Tibial nerve (tissue), 4 donors: ENCODE results near the gene CLDN9. TPM values are rescaled to one million over a fixed set of nuclear protein-coding genes. Genes with fewer than 3 reads are reported as not detected.
"Not testable (repeated sequence)": the region's sequence is repeated elsewhere in the genome, so short reads cannot be mapped to it uniquely, and the experiment has no call there.

Experiments
- DNase-seq, 2 donors: peaks; one replicate each; pipeline ENCODE4 v3.0.0-alpha.2; 2019; ENCODE audit warnings: low spot score in 2 of 2
- H3K27ac ChIP-seq, 4 donors: fragments of 200-600 bp; sonication (generic) in 3 of 4; one replicate each; pipeline ENCODE4 v1.5.1; 2017 to 2019; ENCODE audit warnings: mild to moderate bottlenecking in 1 of 4
- H3K27me3 ChIP-seq, 2 donors: fragments of 200-600 bp; sonication (generic) in 1 of 2; one replicate each; pipeline versions ENCODE4 v1.5.1 to v1.6.0; 2017 to 2019
- H3K36me3 ChIP-seq, 3 donors: fragments of 200-600 bp; sonication (generic); one replicate each; pipeline ENCODE4 v1.5.1; 2018 to 2019
- H3K4me1 ChIP-seq, 4 donors: fragments of 200-600 bp; sonication (generic) in 3 of 4; one replicate each; pipeline ENCODE4 v1.5.1; 2017 to 2019
- H3K4me3 ChIP-seq, 4 donors: fragments of 200-600 bp; sonication (generic) in 3 of 4; one replicate each; pipeline ENCODE4 v1.5.1; 2017 to 2019; ENCODE audit warnings: mild to moderate bottlenecking in 1 of 4, moderate library complexity in 1 of 4
- H3K9me3 ChIP-seq, 4 donors: fragments of 200-600 bp; sonication (generic) in 3 of 4; one replicate each; pipeline ENCODE4 v1.5.1; 2017 to 2019
- EP300 ChIP-seq, 2 donors: sonication (generic); formaldehyde crosslinking; IDR thresholded peaks; one replicate each; pipeline ENCODE4 v1.6.1; 2017; ENCODE audit warnings: antibody characterized with exemption in 2 of 2, mild to moderate bottlenecking in 1 of 2
- POLR2A ChIP-seq, 2 donors: fragments of 450-650 bp; IDR thresholded peaks; one replicate each; pipeline ENCODE4 v1.6.1; 2017; ENCODE audit warnings: antibody characterized with exemption in 2 of 2, mild to moderate bottlenecking in 2 of 2, moderate library complexity in 2 of 2
- WGBS, 2 donors: methylation state at CpG; one replicate each; pipeline ENCODE4 v1.1.5; 2018; 5-methylcytosine and 5-hydroxymethylcytosine counted together
- total RNA-seq, 4 donors: library from RNA; depleted of rRNA; stranded (reverse); fragments of >200 nt; gene quantifications; one replicate each; pipeline ENCODE4 v1.1.0, GENCODE V29; 2016
- TF ChIP-seq, protein P1 (sequence below), 5 experiments: fragments of 200-600 bp in 3 of 5; fragments of 450-650 bp in 2 of 5; sonication (generic) in 3 of 5; IDR thresholded peaks; one replicate each; pipeline ENCODE4 v1.5.1; 2016 to 2019; ENCODE audit warnings: antibody characterized with exemption in 5 of 5, mild to moderate bottlenecking in 3 of 5, moderate library complexity in 2 of 5

Gene CLDN9
- total RNA-seq, 4 donors from 2014 or later = 0.30 TPM; not detected in 3

DNA sequence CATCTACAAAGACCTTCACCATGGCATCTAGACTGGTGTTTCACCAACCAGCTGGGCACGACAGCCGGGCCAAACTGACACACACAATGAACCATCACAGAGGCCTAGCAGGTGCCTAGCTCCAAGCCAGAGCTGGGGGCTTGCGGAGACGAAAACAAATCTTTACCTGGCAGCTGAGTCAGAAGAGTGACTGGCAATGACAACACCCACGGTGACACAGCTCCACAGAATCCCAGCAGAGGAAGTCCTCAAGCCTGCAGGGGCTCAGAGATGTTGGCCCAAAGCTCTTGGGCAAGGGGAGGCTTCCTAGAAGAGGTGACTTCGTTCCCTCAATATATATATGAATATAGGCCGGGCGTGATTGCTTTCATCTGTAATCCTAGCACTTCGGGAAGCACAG is 38.8 kb downstream of the CLDN9 start:
- H3K27ac ChIP-seq = no peak overlapping the region
- H3K36me3 ChIP-seq = peaks cover 0 to 13% (median 0%) of the 10 kb centered on the region in 3 donors
- TF ChIP-seq, protein P1, sequence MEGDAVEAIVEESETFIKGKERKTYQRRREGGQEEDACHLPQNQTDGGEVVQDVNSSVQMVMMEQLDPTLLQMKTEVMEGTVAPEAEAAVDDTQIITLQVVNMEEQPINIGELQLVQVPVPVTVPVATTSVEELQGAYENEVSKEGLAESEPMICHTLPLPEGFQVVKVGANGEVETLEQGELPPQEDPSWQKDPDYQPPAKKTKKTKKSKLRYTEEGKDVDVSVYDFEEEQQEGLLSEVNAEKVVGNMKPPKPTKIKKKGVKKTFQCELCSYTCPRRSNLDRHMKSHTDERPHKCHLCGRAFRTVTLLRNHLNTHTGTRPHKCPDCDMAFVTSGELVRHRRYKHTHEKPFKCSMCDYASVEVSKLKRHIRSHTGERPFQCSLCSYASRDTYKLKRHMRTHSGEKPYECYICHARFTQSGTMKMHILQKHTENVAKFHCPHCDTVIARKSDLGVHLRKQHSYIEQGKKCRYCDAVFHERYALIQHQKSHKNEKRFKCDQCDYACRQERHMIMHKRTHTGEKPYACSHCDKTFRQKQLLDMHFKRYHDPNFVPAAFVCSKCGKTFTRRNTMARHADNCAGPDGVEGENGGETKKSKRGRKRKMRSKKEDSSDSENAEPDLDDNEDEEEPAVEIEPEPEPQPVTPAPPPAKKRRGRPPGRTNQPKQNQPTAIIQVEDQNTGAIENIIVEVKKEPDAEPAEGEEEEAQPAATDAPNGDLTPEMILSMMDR (IDR thresholded peaks at IDR 0.05) = no peak
- TF ChIP-seq EP300 (IDR thresholded peaks at IDR 0.05) (no peak), POLR2A (IDR thresholded peaks at IDR 0.05) (no peak)
- no peak for DNase-seq
- peaks cover 0 to 34% of the 10 kb centered on the region in 2 donors for H3K27me3 ChIP-seq
- peaks cover 0 to 6% (median 4%) of the 10 kb centered on the region in 4 donors for H3K4me1 ChIP-seq
- WGBS, 2 donors = 67 to 89% methylated on average over 9 of the region's 9 CpGs
- no peak overlapping the region for H3K4me3 ChIP-seq
- no peaks in the 10 kb centered on the region for H3K9me3 ChIP-seq

DNA sequence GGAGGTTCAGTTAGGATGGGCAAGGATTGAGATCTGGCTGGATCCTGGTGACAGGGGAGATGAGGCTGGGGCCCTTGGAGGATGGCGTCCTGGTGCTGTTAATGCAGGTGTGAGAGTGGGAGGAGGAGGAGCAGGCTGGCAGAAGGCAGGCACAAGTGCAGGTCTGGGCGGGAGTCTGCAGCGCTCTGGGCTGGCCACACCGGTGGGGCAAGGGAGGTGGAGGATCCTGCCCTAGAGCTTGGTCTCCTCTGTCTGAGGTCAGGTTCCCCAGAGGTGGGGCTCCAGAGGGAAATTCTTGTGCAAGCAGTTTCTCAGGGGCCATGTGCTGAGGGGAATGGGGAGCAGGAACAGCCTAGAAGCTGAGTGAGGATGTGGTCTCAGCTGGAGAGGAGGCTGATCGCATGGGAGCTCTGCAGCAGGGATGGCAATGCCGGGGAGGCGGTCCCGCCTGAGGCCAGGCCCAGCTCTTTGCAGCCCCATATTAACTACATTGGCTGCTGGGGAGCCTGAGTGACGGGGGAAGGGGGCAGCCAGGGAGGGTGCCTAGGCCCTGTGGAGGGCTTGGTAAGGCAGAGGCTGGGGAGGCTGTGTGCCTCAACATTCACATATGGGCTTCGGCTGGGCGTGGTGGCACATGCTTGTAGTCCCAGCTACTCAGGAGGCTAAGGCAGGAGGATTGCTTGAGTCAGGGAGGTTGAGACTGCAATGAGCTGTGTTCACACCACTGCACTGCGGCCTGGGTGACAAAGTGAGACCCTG is 40.0 kb downstream of the CLDN9 start:
- H3K4me3 ChIP-seq, DNase-seq, H3K27ac ChIP-seq, H3K9me3 ChIP-seq, H3K4me1 ChIP-seq: not testable (repeated sequence)
- Histone ChIP-seq H3K36me3 (peaks cover 0 to 13% (median 0%) of the 10 kb centered on the region in 3 donors), H3K27me3 (peaks cover 0 to 21% of the 10 kb centered on the region in 2 donors)
- WGBS, 2 donors = 81 to 87% methylated on average over 8 to 9 of the region's 12 CpGs

DNA sequence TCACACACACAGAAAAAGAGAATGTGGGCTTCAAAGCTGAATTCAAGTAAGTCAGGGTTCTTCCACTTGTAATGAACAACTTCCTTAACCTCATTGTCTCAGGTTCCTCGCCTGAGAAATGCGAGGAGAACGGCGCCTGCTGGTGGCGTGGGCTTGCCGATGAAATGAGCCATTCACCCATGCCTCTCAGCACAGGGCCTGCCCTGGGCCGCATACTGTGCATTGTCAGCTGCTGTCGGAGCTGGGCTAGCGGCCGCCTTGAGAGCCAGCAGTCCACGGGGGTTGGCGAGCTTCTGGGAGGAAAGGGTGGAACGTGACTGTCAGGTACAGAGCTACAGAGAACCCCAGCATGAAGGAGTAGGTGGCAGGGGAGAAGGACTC is 40.6 kb downstream of the CLDN9 start:
- peaks cover 0 to 16% of the 10 kb centered on the region in 2 donors for H3K27me3 ChIP-seq
- H3K4me1 ChIP-seq, H3K9me3 ChIP-seq, DNase-seq, H3K27ac ChIP-seq, H3K4me3 ChIP-seq: not testable (repeated sequence)
- peaks cover 0 to 13% (median 0%) of the 10 kb centered on the region in 3 donors for H3K36me3 ChIP-seq
- 79% methylated on average over 10 of the region's 13 CpGs; no CpG with 5 or more reads in 1 of the 2 donors for WGBS, 2 donors

- TF ChIP-seq, protein P1 (IDR thresholded peaks at IDR 0.05) = no peak
- TF ChIP-seq EP300 (IDR thresholded peaks at IDR 0.05) (no peak), POLR2A (IDR thresholded peaks at IDR 0.05) (no peak)
- no peak for DNase-seq
- no peaks in the 10 kb centered on the region for H3K27me3 ChIP-seq
- H3K9me3 ChIP-seq = no peaks in the 10 kb centered on the region
- peaks cover 0 to 13% (median 0%) of the 10 kb centered on the region in 3 donors for H3K36me3 ChIP-seq
- peaks cover 0 to 19% (median 14%) of the 10 kb centered on the region in 4 donors for H3K4me1 ChIP-seq
- no peak overlapping the region for H3K4me3 ChIP-seq
- no peak overlapping the region for H3K27ac ChIP-seq
- 68 to 76% methylated on average over 17 of the region's 17 CpGs for WGBS, 2 donors
Observed at GRCh38 chr16:3054965-3055733, 42.4 kb downstream of the CLDN9 start.

DNA sequence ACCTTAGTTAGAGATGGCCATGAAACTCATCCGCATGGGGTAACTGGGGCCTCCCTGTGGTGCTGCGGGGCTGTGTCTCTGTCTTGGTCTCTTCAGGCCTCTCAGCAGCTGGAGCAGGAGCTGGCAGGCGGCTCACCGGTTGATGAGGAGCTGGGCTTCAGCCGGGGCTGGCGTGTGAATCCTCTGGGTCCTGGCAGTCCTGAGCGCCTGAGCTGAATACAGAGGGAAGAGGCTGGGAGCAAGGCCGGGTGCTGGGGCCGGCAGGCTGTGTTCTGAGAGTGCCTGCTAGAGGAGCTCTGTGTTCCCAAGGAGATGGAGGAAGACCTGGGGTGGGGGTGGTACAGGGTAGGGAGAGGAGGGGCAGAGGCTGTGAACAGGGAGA is 43.0 kb downstream of the CLDN9 start:
- H3K36me3 ChIP-seq = peaks cover 0 to 13% (median 0%) of the 10 kb centered on the region in 3 donors
- DNase-seq, H3K27me3 ChIP-seq, H3K9me3 ChIP-seq, H3K4me3 ChIP-seq, H3K27ac ChIP-seq: not testable (repeated sequence)
- peaks cover 0 to 19% (median 14%) of the 10 kb centered on the region in 4 donors for H3K4me1 ChIP-seq
- 37 to 65% methylated on average over 4 to 9 of the region's 9 CpGs for WGBS, 2 donors

GRCh38 chr16:3056336-3057180 is 43.8 kb downstream of the CLDN9 start:
- Histone ChIP-seq H3K4me3 (no peak overlapping the region), H3K27ac (no peak overlapping the region), H3K4me1 (peaks cover 0 to 19% (median 14%) of the 10 kb centered on the region in 4 donors), H3K9me3 (no peaks in the 10 kb centered on the region), H3K27me3 (no peaks in the 10 kb centered on the region), H3K36me3 (peaks cover 0 to 13% (median 0%) of the 10 kb centered on the region in 3 donors)
- DNase-seq = no peak
- TF ChIP-seq, protein P1 (IDR thresholded peaks at IDR 0.05) = no peak
- TF ChIP-seq POLR2A (IDR thresholded peaks at IDR 0.05) (no peak), EP300 (IDR thresholded peaks at IDR 0.05) (no peak)
- WGBS, 2 donors = 84 to 88% methylated on average over 13 to 18 of the region's 19 CpGs
